SK-N-SH (cell line): ENCODE measurements around the gene RAB3IL1.

Experiments used
- POLR2AphosphoS5 ChIP-seq: IDR thresholded peaks from 2 replicates; pipeline ENCODE4 v1.6.1; 2012; ENCODE audit warnings: low read depth, low read length
- TF ChIP-seq, protein P1 (sequence below): fragments of 200-600 bp; sonication (generic); IDR thresholded peaks from 2 replicates; pipeline ENCODE4 v1.6.1; 2017; ENCODE audit warnings: antibody characterized with exemption, mild to moderate bottlenecking, moderate library complexity

DNA sequence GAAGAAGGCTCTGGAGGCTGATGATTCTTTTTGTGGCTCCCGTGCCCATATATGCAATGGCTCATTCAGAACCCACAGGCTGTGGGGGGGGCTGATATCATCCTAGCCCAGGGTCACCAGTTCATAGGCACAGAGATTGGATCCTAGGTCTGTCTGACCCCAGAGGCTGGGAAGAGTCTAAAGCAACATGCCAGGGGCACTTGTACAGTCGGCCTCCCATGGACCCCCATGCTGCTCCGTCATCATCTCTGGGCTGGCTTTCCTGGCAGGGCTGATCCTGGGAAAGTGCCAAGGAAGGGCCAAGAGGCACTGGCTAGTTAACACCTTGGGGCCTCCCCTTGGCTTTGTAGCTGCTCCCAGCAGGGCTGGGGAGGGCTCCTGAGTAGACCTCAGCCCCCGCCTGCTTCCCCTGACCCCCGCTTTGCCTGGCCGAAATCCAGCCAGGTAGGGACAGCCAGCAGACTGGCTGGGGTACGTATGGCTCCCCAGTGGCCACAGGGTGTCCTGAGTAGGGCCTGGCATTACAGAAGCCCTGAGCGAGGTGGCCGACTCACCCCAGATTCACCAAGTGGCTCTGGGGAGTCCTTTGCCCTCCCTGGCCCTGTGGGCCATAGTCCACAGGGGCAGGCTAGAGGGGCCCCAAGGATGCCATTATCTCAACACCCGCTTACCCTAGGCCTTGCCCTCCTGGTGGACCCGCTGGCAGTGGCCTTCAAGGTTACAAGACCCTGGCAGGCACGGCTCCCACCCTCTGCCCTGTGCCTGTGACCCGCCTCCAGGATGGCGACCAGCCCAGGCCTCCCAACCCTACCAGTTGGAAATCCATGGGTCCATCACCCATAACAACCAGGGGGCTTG is 48.6 kb downstream of the RAB3IL1 start:
- no peak for TF ChIP-seq POLR2AphosphoS5
- TF ChIP-seq, protein P1, sequence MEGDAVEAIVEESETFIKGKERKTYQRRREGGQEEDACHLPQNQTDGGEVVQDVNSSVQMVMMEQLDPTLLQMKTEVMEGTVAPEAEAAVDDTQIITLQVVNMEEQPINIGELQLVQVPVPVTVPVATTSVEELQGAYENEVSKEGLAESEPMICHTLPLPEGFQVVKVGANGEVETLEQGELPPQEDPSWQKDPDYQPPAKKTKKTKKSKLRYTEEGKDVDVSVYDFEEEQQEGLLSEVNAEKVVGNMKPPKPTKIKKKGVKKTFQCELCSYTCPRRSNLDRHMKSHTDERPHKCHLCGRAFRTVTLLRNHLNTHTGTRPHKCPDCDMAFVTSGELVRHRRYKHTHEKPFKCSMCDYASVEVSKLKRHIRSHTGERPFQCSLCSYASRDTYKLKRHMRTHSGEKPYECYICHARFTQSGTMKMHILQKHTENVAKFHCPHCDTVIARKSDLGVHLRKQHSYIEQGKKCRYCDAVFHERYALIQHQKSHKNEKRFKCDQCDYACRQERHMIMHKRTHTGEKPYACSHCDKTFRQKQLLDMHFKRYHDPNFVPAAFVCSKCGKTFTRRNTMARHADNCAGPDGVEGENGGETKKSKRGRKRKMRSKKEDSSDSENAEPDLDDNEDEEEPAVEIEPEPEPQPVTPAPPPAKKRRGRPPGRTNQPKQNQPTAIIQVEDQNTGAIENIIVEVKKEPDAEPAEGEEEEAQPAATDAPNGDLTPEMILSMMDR = no peak
